Mucosa of rectum (tissue), 2 donors: ENCODE measurements around the gene CACNB4.
"Not testable (repeated sequence)": the region's sequence is repeated elsewhere in the genome, so short reads cannot be mapped to it uniquely, and the experiment has no call there.

Source experiments
- H3K27ac ChIP-seq, 2 donors: one replicate each; pipeline ENCODE4 v1.7.0; 2013; ENCODE audit warnings: inconsistent platforms in 2 of 2, low read depth in 2 of 2, low read length in 2 of 2
- H3K27me3 ChIP-seq, 2 donors: one replicate each; pipeline ENCODE4 v1.7.0; 2013; ENCODE audit warnings: low read length in 2 of 2; ENCODE audit not compliant: control insufficient read depth in 2 of 2, insufficient read depth in 2 of 2
- H3K36me3 ChIP-seq, 2 donors: one replicate each; pipeline ENCODE4 v1.7.0; 2013; ENCODE audit warnings: low read length in 2 of 2; ENCODE audit not compliant: control insufficient read depth in 2 of 2, insufficient read depth in 2 of 2
- H3K4me1 ChIP-seq, 2 donors: one replicate each; pipeline ENCODE4 v1.7.0; 2013; ENCODE audit warnings: low read length in 2 of 2, mild to moderate bottlenecking in 1 of 2; ENCODE audit not compliant: control insufficient read depth in 2 of 2, insufficient read depth in 2 of 2
- H3K4me3 ChIP-seq, 2 donors: one replicate each; pipeline ENCODE4 v1.7.0; 2013; ENCODE audit warnings: low read length in 2 of 2
- H3K9ac ChIP-seq, 2 donors: one replicate each; pipeline ENCODE4 v1.7.0; 2013; ENCODE audit warnings: low read length in 2 of 2, low read depth in 1 of 2, mild to moderate bottlenecking in 1 of 2
- H3K9me3 ChIP-seq, 2 donors: one replicate each; pipeline ENCODE4 v1.7.0; 2013; ENCODE audit warnings: low read length in 2 of 2; ENCODE audit not compliant: control insufficient read depth in 2 of 2
- donor health status: healthy.
- donor health status: Normal muscosa, but diverticular disease.

The CACNB4 gene

GRCh38 chr2:152038441-152038958 is 60.3 kb downstream of the CACNB4 start:
- peak overlapping the region; percentile 49 to 62 for H3K27ac ChIP-seq
- no peaks in the 10 kb centered on the region for H3K9me3 ChIP-seq
- H3K27me3 ChIP-seq = no peaks in the 10 kb centered on the region
- peaks cover 8 to 13% of the 10 kb centered on the region in 2 donors for H3K4me1 ChIP-seq
- H3K9ac ChIP-seq = no peak overlapping the region
- H3K4me3 ChIP-seq = no peak overlapping the region
- H3K36me3 ChIP-seq = no peaks in the 10 kb centered on the region

DNA sequence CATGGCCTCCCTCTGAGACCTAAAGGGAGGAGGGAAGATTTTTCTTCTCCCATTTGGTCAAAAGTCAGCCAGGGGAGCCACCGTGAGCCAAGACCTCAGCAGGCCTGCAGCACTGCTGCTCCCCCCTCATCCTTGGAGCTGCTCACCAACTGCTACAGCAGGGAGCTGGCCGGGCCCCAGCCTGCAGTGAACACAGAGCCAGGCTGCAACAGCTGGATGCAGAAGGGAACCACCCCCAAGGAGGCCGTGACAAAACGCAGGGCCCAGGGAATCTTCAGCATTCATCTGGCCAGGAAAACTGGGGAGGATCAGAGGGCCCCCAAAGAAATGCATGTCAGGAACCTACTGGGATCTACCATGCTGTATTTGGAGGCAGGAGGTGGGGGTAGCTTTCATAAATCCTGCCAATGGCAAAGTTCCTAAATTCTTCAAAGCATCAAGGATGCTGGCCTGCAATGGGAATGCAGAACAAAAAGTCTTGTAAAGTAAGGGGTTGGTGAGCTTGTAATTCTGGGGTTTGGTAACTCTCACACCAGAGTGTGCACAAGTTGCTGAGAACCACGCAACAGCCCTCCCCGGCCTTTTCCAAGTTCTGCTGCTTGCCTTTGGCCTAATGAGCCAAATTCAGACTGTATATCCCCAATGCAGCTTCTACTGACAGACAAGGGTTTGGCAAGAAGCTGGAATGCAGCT is 61.0 kb downstream of the CACNB4 start:
- Histone ChIP-seq H3K9me3 (no peaks in the 10 kb centered on the region), H3K27ac (peak overlapping the region; percentile 49 to 62)

GRCh38 chr2:152036611-152037469 is 62.0 kb downstream of the CACNB4 start:
- H3K36me3 ChIP-seq = no peaks in the 10 kb centered on the region
- no peaks in the 10 kb centered on the region for H3K27me3 ChIP-seq
- no peaks in the 10 kb centered on the region for H3K9me3 ChIP-seq
- no peak overlapping the region for H3K4me3 ChIP-seq
- no peak overlapping the region for H3K27ac ChIP-seq
- no peak overlapping the region for H3K9ac ChIP-seq
- peaks cover 8 to 13% of the 10 kb centered on the region in 2 donors for H3K4me1 ChIP-seq

More for the DNA sequence above, 61.0 kb downstream of the CACNB4 start:
- no peaks in the 10 kb centered on the region for H3K27me3 ChIP-seq
- peaks cover 8 to 13% of the 10 kb centered on the region in 2 donors for H3K4me1 ChIP-seq
- no peaks in the 10 kb centered on the region for H3K36me3 ChIP-seq
- no peak overlapping the region for H3K9ac ChIP-seq
- H3K4me3 ChIP-seq = no peak overlapping the region

DNA sequence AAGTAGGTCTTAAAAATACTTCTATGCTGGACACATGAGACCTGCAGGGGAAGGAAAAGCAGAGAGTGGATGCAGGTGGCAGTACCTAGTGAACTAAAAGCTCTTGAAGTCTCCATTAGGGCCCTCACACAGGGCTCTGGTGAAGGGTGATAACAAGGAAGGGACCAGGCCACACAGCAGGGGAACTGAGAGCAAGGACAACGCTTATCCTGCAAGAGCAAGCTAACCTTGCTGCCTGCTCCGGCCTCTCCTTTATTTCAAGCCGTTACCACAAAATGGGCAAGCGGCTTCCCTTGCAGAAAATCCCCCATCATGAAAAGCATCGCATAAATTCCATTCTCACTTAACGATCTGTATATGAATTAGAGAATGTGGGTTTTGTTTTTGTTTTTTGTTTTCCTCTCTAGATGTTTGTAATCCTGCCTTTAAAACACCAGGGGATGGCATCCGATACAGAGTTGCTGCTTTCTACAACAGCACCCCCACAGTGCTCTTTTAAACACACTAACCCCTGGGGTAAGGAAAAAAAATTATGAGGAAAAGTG is 64.5 kb downstream of the CACNB4 start:
- Histone ChIP-seq H3K9me3 (no peaks in the 10 kb centered on the region), H3K36me3 (no peaks in the 10 kb centered on the region), H3K27ac (no peak overlapping the region), H3K27me3 (no peaks in the 10 kb centered on the region), H3K9ac (no peak overlapping the region), H3K4me1 (peaks cover 8 to 13% of the 10 kb centered on the region in 2 donors), H3K4me3 (no peak overlapping the region)

GRCh38 chr2:152033011-152033925 is 65.6 kb downstream of the CACNB4 start:
- Histone ChIP-seq H3K27me3 (no peaks in the 10 kb centered on the region), H3K27ac (no peak overlapping the region), H3K4me1 (peaks cover 2 to 7% of the 10 kb centered on the region in 2 donors), H3K9ac (no peak overlapping the region), H3K9me3 (no peaks in the 10 kb centered on the region), H3K36me3 (no peaks in the 10 kb centered on the region), H3K4me3 (no peak overlapping the region)

DNA sequence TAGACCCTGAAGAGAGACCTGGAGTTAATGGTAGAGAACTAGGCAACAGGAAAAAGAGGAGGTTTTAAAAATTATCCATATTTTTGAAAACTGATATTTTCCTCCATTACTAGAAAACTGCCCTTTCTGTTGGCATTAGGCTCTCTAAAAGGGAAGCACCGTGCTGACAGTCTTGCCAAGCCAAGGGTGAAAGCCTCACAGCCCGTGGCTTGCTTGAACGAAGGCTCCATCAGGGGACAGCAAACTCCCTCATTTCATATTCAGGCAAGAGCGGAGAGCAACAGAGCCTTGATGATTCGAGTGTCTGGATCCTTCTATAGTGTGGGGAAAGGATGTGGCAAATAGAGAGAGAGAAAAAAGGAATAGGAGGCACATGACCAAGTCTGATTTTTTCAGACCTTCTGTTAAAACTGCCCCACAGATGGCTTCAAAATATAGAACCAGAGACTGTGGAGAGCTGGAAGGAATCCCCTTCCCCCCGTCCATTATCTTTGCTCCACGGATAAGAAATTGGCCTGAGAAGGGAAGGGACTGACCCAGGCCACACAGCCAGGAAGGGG is 67.0 kb downstream of the CACNB4 start:
- no peak overlapping the region for H3K4me3 ChIP-seq
- no peak overlapping the region for H3K27ac ChIP-seq
- H3K27me3 ChIP-seq = no peaks in the 10 kb centered on the region
- no peak overlapping the region for H3K9ac ChIP-seq
- no peaks in the 10 kb centered on the region for H3K9me3 ChIP-seq
- no peaks in the 10 kb centered on the region for H3K36me3 ChIP-seq
- no peaks in the 10 kb centered on the region for H3K4me1 ChIP-seq

DNA sequence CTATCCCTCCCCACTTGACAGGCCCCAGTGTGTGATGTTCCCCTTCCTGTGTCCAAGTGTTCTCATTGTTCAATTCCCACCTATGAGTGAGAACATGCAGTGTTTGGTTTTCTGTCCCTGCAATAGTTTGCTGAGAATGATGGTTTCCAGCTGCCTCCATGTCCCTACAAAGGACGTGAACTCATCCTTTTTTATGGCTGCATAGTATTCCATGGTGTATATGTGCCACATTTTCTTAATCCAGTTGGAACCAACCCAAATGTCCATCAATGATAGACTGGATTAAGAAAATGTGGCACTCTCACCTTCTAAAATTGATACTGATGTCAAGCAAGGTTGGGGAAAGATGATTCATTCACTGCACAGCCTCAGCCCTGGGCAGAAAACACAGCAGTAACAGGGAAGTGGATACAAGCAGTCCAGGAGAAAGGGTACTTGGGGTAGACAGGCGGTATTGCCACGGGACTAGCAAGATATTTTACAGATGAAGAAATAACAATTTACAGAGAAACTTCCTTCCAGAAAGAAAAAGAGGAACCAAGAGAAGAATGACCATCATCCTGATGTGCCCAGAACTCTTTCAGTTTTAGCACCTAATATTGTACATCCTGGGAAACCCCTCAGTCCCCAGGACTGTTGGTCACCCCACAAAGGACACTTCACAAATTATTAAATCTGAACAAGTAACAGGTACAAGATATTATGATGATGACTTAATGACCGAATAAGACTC is 68.1 kb downstream of the CACNB4 start:
- H3K4me1 ChIP-seq, H3K27me3 ChIP-seq, H3K27ac ChIP-seq, H3K36me3 ChIP-seq, H3K4me3 ChIP-seq, H3K9me3 ChIP-seq, H3K9ac ChIP-seq: not testable (repeated sequence)

DNA sequence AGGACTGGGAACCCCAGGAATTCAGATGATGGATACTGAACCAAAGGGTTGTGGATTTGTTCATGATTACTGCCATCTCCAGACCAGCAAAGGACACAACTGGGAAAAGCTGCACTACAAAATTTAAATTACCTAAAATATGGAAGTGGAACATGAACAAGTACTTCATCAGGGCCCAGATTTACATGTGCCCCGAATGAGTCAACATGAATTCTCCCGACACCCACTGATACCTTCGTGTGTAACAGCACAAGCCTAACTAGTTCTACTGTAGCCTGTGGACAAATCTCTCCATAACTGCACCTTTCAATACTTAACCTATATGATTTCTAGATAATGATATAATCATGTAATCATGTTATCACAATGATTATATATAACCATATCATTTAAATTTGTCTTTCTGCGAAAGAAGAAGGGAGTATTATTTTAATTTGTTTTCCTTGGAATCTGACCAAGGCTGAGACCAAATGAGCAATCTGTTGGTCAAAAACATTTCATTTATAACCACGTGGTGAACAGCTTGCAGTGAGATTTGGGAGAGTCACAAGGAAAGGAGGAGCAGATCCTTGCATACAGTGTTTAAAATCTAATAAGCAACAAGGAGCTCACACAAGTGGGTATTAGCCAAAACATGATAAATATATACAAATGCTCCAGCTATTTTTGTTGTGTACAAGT is 70.5 kb downstream of the CACNB4 start:
- H3K4me3 ChIP-seq = no peak overlapping the region
- no peaks in the 10 kb centered on the region for H3K9me3 ChIP-seq
- H3K27me3 ChIP-seq = no peaks in the 10 kb centered on the region
- no peak overlapping the region for H3K9ac ChIP-seq
- H3K27ac ChIP-seq = no peak overlapping the region
- H3K36me3 ChIP-seq = no peaks in the 10 kb centered on the region
- H3K4me1 ChIP-seq = no peaks in the 10 kb centered on the region
